NCI-H146 treated with DMSO at 0.1 percent for 48 hours (cell line): ENCODE measurements around the gene ADK.

Experiments used
- DNase-seq: peaks from one replicate; lab custom pipeline; 2025; ENCODE audit not compliant: unreplicated experiment; lab: John Stamatoyannopoulos, UW

ADK gene

GRCh38 chr10:74231375-74231774 is 80.4 kb downstream of the ADK start:
- no peak for DNase-seq

- no peak for DNase-seq
These were observed 82.3 kb downstream of the ADK start for GRCh38 chr10:74233281-74233680.

DNA sequence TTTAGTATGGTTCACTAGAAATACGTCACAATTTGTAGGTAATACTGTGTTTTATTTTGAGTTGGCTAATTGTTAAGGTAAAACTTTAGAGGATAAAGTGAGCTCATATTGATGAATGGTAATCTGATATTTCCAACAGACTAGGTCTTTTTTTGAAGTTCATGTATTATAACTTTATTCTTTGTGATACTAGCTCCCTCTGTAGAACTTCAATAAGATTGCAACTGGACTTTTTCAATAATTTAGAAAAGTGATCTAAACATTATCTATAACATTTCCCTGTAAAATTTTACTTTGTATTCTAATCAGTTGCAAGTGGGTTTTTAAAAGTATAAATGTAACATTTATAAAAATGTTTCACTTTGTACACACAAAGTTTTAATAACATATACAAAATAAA is 83.5 kb downstream of the ADK start:
- no peak for DNase-seq

DNA sequence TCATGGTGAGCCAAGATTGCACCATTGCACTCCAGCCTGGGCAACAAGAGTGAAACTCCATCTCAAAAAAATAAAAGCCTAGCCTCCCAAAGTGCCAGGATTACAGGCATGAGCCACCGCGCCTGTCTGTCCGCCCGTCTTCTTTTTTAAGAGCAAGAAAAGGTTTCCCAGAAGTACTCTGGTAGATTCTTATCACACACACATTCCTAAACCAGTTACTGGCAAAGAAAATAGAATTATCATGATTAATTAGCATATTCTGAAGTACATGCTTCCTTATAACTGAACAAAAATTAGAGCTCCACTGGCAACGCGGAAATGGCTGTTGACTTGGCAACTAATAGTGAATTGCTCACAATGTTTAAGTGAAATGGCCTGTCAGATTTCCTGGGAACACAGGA is 87.0 kb downstream of the ADK start:
- DNase-seq = no peak

DNA sequence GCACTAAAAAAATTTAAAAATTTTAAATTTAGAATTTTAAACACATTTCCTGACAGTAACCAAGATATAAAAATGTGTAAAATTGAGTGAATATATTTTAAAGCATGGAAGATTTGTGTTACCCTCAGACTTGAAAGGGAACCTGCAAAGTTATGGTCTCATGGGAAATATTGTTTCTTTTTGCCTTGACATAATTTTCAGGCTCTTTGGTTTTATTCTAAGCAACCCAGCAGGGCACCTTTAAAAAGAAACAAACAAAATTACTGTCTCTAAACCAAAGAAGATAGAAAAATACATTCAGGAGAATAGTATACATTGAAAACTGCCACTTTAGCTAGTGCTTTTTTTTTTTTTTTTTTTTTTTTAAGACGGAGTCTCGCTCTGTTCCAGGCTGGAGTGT is 87.5 kb downstream of the ADK start:
- no peak for DNase-seq

- DNase-seq = no peak
These were observed 92.0 kb downstream of the ADK start for GRCh38 chr10:74243067-74243466.

DNA sequence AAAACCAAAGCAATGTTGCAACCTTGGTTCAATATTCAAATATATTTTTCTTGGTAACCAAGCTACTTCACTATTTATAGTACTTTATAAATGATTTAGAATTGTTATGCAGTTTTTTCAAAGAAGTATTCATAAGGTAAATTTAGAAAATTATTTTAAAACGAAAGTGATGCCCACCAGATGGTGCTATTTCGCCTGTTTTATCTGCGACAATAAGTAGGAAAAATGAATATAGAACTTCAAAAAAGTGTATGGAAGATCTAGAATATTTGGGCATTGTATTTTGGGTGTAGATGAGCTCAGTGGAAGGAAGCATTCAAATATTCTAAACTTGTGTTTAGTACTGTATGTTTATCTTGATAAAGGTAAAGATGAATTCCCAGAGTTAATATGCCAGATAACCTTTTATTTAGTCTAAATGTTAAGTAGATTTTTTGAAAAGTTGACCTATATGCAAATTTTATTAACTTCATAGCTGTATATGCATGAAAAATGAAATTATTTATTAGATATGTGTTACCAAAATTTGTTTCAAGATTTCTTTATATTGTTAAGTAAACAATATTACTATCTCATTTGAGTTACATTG is 93.2 kb downstream of the ADK start:
- DNase-seq = peak; percentile 16

DNA sequence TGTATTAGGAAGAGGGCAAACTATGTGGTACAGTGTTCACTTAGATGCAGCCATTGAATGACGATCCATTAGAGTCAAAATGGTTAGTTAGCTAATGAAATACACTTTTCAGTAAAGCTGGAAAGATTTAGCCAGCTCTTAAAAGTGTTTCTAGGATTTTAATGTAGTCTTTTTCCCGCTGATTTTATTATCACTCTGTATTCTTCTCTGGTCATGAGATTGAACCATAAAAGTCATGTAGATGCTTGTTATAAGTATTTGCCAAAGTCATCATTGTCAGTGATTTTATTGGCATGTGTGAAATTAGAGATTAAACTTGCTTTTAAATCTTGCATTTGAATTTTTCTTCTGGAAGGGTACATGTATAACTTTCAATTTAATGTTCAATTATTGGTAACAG is 93.8 kb downstream of the ADK start:
- DNase-seq = no peak

GRCh38 chr10:74246495-74246894 is 95.5 kb downstream of the ADK start:
- DNase-seq = no peak

- no peak for DNase-seq
These were observed 98.8 kb downstream of the ADK start for GRCh38 chr10:74249865-74250264.

GRCh38 chr10:74255214-74255613 is 104.2 kb downstream of the ADK start:
- DNase-seq = no peak

GRCh38 chr10:74255888-74256357 is 104.9 kb downstream of the ADK start:
- DNase-seq = no peak

DNA sequence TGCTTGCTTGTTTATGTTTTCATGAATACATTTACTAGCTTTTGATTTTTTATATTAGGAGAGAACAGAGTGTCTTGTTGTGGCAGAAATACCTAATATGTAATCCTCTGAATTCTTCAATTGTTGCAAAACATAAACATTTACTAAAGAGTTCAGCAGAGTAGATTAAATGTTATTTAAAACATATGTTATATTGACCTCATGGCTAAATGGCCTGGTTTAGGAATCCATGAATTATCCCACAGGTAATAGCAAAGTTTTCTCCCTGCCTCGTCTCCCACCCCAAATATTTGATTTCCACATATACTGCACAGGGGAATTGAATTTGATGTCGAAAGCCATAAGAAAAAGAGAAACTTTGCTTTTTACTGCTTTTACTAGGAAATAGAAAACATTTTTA is 111.8 kb downstream of the ADK start:
- DNase-seq = no peak

DNA sequence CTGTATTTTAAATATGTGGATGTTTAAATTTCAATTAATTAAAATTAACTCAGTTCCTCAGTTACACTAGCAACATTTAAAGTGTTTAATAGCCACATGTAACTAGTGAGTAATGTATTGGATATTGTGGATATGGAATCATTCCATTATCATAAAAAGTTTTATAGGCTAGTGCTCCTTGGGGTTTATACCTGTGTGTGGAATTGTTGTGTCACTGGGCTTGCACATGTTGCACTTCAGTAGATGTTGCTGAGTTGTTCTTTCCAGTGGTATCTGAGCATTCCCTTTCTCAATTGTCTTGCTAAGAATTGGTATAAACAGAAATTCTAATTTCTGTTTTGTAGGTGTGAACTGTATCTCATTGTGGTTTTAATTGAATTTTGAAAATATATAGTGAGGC is 113.0 kb downstream of the ADK start:
- DNase-seq = no peak

DNA sequence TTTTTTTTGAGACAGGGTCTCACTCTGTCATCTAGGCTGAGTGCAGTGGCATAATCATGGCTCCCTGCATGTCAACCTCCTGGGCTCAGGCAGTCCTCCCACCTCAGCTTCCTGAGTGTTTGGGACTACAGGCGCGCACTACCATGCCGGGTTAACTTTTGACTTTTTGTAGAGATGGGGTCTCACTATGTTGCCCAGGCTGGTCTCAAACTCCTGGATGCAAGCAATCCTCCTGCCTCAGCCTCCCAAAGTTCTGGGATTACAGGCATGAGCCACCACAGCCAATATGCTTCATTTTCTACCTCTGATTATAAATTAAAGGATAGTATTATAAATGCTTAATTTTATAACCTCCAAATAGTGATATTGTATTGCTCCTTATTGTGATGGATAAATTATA is 121.3 kb downstream of the ADK start:
- DNase-seq = no peak

GRCh38 chr10:74275755-74276290 is 124.8 kb downstream of the ADK start:
- no peak for DNase-seq

- DNase-seq = no peak
These were observed 125.4 kb downstream of the ADK start for GRCh38 chr10:74276416-74276815.

GRCh38 chr10:74282151-74282847 is 131.3 kb downstream of the ADK start:
- no peak for DNase-seq

- DNase-seq = no peak
These were observed 131.8 kb downstream of the ADK start for GRCh38 chr10:74282848-74283210.

- DNase-seq = no peak
These were observed 138.2 kb downstream of the ADK start for GRCh38 chr10:74289188-74289587.

- DNase-seq = no peak
These were observed 138.9 kb downstream of the ADK start for GRCh38 chr10:74289951-74290350.

DNA sequence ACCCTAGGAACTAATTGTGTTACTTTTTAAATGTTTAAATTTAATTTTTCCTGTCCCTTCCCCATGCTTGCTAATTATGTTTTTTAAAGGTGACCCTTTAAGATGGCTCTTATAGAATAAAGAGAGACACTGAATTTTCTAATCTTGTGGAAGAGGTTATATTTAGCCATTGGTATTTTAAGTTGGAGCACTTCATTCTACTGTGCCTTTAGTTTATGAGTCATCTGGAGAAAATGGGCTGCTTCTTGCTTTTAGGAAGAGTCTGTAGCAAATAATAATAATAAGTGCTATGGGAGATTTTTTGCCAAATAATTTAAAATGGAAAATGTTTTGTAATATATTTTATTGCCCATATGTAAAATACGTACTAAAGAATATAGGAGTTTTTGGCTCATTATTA is 139.7 kb downstream of the ADK start:
- DNase-seq = no peak
